ENCODE measurements around the gene SPINK1. TPM values are rescaled to one million over a fixed set of nuclear protein-coding genes. Genes with fewer than 3 reads are reported as not detected.

SPINK1 gene
- total RNA-seq, 6 experiments from 2014 or later: not detected

GRCh38 chr5:147852365-147852764 lies 20.9 kb upstream of the SPINK1 start:
- Mint-ChIP-seq H3K27ac (no peak overlapping the region), H3K36me3 (ENCODE audit: low read depth) (no peaks in the 10 kb centered on the region), H3K4me1 (ENCODE audit: low read depth) (no peaks in the 10 kb centered on the region), H3K27me3 (ENCODE audit: insufficient read depth) (peaks cover 2% of the 10 kb centered on the region; the same call in 1 of the 2 replicates), H3K4me3 (no peak overlapping the region), H3K9me3 (no peaks in the 10 kb centered on the region)
- no peak for TF ChIP-seq CTCF (IDR thresholded peaks at IDR 0.05)
- DNase-seq: no peak

- TF ChIP-seq CTCF (IDR thresholded peaks at IDR 0.05): no peak
- Mint-ChIP-seq H3K9me3 (no peaks in the 10 kb centered on the region), H3K4me3 (no peak overlapping the region), H3K36me3 (ENCODE audit: low read depth) (no peaks in the 10 kb centered on the region), H3K4me1 (ENCODE audit: low read depth) (no peaks in the 10 kb centered on the region), H3K27ac (no peak overlapping the region), H3K27me3 (ENCODE audit: insufficient read depth) (peaks cover 2% of the 10 kb centered on the region; the same call in 1 of the 2 replicates)
- DNase-seq: no peak
Measured at GRCh38 chr5:147851578-147851977, 20.1 kb upstream of the SPINK1 start.

GRCh38 chr5:147849226-147849625 lies 17.8 kb upstream of the SPINK1 start:
- no peak for DNase-seq
- TF ChIP-seq CTCF (IDR thresholded peaks at IDR 0.05): no peak
- peaks cover 2% of the 10 kb centered on the region; the same call in 1 of the 2 replicates for H3K27me3 Mint-ChIP-seq (ENCODE audit: insufficient read depth)
- H3K4me1 Mint-ChIP-seq (ENCODE audit: low read depth): no peaks in the 10 kb centered on the region
- H3K27ac Mint-ChIP-seq: no peak overlapping the region
- H3K4me3 Mint-ChIP-seq: no peak overlapping the region
- H3K36me3 Mint-ChIP-seq (ENCODE audit: low read depth): no peaks in the 10 kb centered on the region
- H3K9me3 Mint-ChIP-seq: no peaks in the 10 kb centered on the region; the same call in 1 of the 2 replicates

GRCh38 chr5:147845618-147846017 lies 14.1 kb upstream of the SPINK1 start:
- no peaks in the 10 kb centered on the region for H3K36me3 Mint-ChIP-seq (ENCODE audit: low read depth)

GRCh38 chr5:147844846-147845245 lies 13.4 kb upstream of the SPINK1 start:
- Mint-ChIP-seq H3K27ac (no peak overlapping the region), H3K4me3 (no peak overlapping the region), H3K4me1 (ENCODE audit: low read depth) (no peaks in the 10 kb centered on the region), H3K27me3 (ENCODE audit: insufficient read depth) (peaks cover 2% of the 10 kb centered on the region; the same call in 1 of the 2 replicates), H3K9me3 (no peaks in the 10 kb centered on the region; the same call in 1 of the 2 replicates), H3K36me3 (ENCODE audit: low read depth) (no peaks in the 10 kb centered on the region)
- DNase-seq: no peak
- TF ChIP-seq CTCF (IDR thresholded peaks at IDR 0.05): no peak

More at GRCh38 chr5:147845618-147846017, 14.1 kb upstream of the SPINK1 start:
- no peak for DNase-seq
- peaks cover 2% of the 10 kb centered on the region; the same call in 1 of the 2 replicates for H3K27me3 Mint-ChIP-seq (ENCODE audit: insufficient read depth)
- H3K4me3 Mint-ChIP-seq: no peak overlapping the region
- no peaks in the 10 kb centered on the region; the same call in 1 of the 2 replicates for H3K9me3 Mint-ChIP-seq
- H3K4me1 Mint-ChIP-seq (ENCODE audit: low read depth): no peaks in the 10 kb centered on the region
- no peak for TF ChIP-seq CTCF (IDR thresholded peaks at IDR 0.05)
- H3K27ac Mint-ChIP-seq: no peak overlapping the region
